ENCODE data around the gene CAB39.

The CAB39 gene

DNA sequence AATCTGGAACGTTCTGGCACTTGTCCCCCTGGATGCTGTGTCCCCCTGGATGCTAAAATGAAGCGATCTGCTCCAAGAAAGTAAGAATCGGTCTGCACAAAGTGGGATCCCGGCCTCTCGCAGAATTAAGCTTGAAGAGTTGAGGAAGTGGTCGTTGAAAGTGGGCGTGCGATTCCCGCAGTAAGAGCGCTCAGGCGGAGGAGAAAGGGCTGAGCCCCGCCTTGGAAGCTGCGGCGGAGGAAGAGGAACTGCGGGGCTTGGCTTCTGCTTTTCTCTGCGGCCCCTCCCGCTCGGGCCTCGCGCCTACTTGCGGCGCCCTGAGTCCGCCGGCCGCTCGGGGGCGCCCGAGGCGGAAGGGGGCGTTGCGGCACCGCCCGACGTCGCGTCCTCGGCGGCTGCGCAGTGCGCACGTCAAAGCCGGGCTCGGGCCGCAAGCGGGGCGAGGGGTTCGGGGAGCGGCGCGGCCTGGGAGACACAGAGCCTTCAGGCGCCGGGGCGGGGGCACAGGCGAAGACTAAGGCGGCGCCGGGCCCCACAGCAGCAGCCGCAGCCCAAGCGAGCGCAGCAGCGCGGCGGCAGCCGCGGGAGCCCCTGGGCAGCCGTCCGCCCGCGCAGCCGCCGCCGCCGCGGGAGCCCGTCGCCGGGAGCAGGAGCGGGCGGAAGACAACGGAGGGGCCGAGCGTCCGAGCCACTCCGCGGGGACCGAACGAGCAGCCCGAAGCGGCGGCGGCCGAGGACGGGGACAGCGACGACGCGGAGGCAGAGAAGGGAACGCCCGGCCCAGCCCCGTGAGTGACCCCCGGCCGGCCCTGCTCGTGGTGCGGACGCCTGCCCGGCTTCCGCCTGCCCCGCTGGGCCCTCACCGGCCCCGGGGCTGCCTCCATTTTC lies at the start of gene CAB39:
Gene CAB39 (plus strand): TSS at position 400 of the 888 bp plus-strand sequence. CDS start 47,160 bp downstream, outside the sequence.
- peak; percentile 88 for DNase-seq

GRCh38 chr2:230664128-230664527 lies 48.5 kb upstream of the CAB39 start:
- peak; percentile 35 for DNase-seq

- no peak for DNase-seq
Measured at GRCh38 chr2:230664844-230665243, 47.8 kb upstream of the CAB39 start.

GRCh38 chr2:230665263-230665691 lies 47.4 kb upstream of the CAB39 start:
- peak; percentile 30 for DNase-seq

DNA sequence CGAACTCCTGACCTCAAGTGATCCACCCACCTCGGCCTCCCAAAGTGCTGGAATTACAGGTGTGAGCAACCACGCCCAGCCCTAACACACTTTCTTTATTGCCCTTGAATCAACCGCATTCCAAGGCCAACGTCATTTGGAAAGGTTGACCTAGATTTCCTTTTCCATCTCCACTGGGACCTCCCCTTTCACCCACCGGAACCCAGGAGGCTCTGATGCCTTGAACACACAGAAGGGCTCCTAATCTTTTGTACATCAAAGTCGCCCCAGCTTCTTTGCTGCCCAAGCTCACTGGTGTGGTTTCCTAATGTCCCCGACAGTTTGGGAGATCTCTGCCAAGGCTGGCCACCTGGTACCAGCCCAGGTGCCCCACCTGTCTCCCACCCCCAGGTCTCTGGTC lies 46.2 kb upstream of the CAB39 start:
- DNase-seq, result no peak

DNA sequence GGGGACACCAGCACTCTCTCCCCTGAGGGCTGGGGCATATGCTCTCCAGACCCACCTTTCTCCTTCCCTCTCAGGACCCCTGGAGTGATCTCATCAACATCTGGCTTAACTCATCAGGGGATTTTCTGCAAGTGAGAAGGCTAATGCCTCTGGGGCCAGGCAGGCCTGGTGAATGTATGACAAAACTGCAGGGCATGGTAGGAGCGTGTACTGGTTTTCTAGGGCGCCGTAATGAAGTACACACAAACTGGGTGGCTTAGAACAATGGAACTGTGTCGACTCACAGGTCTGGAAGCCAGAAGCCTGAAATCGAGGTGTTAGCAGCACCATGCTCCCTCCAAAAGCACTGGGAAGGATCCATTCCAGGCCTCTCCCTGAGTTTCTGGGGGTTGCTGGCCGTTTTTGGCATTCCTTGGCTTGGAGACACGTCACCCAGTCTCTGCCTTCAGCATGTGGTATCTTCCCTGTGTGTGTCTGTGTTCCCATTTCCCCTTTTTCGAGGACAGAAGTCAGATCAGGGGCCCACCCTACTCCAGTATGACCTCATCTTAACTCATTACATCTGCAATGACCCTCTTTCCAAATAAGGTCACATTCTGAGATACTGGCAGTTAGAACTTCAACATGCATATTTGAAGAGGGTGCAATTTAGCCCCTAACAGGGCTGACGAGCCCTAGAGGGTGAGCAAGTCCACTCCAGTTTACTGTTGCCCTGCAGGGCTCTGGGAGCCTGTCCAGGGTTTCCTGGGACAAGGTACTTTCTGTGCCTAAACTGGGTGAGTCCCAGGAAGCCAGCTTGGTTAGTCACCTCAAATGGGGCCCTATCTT lies 45.5 kb upstream of the CAB39 start:
- DNase-seq, result no peak

DNA sequence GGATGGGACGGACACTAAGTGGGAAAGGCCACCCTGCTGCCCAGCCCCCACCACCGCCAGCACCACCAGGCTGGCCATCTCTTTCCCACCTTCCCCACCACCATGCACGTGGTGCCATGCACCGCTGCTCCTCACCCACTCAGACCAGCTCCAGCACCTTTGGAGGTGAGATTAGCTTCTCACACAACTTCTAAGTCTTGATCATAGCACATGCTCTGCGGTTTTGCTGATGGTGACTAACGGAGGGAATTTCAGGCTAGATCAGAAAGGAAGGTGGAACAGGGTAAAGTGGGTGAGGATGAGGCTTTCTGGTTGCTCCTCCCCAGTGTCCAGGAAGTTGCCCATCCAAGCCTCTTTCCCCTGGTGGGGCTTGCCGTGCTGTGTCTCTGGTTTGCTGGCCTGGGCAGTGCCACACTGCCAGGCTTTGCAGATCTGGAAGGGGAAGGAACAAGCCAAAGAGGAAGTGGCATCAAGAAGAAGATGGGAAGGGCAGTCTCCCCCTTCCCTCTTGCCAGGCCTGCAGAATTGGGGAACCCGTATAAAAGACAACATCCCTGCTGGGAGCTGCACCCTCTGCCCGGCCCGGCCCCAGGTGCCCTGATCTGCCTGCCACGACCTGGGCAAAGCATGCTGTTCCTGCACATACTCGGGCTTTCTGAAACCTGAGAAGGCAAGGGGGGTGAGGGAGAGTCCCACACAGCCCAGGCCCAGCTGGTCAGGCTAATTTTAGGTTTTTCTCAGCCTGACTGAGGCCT lies 44.3 kb upstream of the CAB39 start:
- peak; percentile 64 for DNase-seq

- DNase-seq, result no peak
Measured at GRCh38 chr2:230668939-230669303, 43.7 kb upstream of the CAB39 start.

- no peak for DNase-seq
Measured at GRCh38 chr2:230669386-230669950, 43.2 kb upstream of the CAB39 start.

GRCh38 chr2:230671117-230671516 lies 41.5 kb upstream of the CAB39 start:
- DNase-seq, result no peak

- no peak for DNase-seq
Measured at GRCh38 chr2:230672836-230673235, 39.8 kb upstream of the CAB39 start.

DNA sequence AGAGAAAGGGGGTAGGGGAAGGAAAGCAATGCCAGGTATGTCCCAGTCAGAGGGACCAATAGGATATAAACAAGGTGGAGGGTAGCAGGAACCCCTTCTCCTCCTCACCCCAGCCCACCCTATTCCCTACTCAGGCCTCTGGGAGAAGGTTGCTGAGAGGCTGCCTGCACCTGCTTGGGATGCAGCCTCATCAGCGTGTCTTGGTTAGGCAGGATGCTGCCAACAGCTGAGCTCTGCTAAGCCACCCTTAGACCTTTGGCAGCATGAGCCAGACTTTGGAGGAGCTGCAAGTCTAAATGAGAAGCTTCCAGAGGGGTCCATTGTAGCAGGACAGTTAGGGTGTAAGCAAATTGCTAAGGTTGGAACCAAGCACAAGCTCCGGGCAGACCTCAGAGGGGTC lies 38.2 kb upstream of the CAB39 start:
- no peak for DNase-seq

DNA sequence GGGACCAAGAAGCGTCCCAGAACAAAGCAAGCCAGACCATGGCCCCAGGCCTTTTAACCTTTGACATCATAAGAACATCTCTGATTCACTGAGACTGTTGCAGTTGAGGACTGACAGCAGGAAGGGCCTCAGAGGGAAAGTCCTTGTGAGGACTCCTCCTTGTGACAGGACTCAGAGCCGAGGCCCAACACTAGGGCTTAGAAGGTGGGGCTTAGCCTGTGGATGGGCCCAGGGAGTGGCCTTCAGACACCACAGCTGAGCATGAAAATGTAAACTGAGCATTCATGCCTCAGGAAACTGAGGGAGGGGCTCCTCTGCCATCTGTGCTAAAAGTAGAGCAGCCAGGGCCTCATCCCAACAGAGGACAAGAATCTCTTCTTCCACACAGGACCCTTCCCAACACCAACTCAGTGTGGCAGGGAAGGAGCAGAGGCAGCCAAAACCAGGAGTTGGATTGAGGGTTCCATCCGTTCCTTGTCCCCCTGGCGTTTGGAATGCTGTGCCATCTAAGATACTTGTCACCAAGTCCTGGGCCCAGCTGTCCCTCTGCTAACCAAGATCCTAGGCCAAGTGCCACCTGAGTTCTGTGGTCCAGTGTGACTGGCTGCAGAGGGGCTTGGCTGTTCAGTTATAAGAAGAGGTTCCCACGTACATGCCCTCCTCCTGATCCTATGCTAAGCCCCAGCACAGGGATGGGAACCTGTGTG lies 37.5 kb upstream of the CAB39 start:
- no peak for DNase-seq

GRCh38 chr2:230676546-230676945 lies 36.1 kb upstream of the CAB39 start:
- no peak for DNase-seq

DNA sequence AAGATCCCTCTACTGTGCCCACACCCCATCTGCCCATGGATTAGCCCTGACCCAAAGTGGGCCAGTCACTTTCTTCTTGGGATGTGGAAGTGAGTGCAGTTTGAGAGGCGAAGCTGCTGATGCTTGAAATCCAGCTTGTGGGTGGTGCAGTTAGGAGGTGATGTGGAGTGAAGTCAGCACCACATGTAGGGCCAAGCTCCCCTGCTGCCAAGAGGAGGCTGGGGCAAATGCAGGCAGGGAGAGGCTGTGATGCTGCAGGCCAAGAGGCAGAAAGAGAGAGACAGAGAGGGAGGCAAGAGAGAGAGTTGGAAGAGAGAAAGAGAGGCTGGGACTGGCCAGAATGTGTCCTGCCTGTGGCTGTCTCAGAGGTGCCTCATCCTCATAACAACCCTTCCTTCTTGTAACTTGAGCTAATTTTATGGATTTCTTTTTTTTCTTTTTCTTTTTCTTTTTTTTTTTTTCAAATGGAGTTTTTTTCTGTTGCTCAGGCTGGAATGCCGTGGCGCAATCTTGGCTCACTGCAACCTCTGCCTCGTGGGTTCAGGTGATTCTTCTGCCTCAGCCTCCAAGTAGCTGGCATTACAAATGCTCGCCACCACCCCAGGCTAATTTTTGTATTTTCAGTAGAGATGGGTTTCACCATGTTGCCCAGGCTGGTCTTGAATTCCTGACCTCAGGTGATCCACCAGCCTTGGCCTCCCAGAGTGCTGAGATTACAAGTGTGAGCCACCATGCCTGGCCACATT lies 35.3 kb upstream of the CAB39 start:
- DNase-seq, result no peak

- DNase-seq, result no peak
Measured at GRCh38 chr2:230678018-230678417, 34.6 kb upstream of the CAB39 start.

- no peak for DNase-seq
Measured at GRCh38 chr2:230678451-230678850, 34.2 kb upstream of the CAB39 start.

- DNase-seq, result no peak
Measured at GRCh38 chr2:230680463-230681170, 32.0 kb upstream of the CAB39 start.

GRCh38 chr2:230681171-230681545 lies 31.5 kb upstream of the CAB39 start:
- DNase-seq, result no peak

DNA sequence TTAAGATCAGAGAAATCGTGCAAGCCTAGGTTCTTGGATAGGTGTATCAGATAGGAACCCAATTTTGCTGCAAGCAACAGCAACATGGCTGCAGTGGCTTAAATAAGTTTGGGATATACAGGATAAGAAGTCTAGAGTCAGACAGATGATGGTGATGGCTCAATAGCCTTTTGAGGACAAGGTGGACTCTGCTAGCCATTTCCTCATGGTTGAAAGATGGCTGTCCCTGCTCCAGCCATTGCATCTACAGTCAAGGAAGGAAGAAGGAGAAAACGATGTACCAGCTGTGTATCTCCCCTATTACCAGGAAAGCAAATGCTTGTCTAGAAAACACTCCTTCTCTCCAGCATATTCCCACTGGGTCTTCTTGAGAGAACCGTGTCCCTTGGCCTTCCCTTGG lies 30.1 kb upstream of the CAB39 start:
- no peak for DNase-seq

Data from activated naive CD4-positive, alpha-beta T cell treated with Interleukin-2 at 50 U/mL for 16 hours (primary cell).